Astrocyte (in vitro differentiated cells and primary cell): ENCODE results near the gene COX19. TPM values are rescaled to one million over a fixed set of nuclear protein-coding genes. Genes with fewer than 3 reads are reported as not detected.

Source experiments
- DNase-seq: peaks from one replicate; pipeline ENCODE4 v3.0.0-alpha.2; 2010; ENCODE audit warnings: low read depth
- FAIRE-seq: peaks from 2 replicates; lab custom pipeline; 2011; peaks lifted over from hg19 to GRCh38; lab: Jason Lieb, UNC
- H2AFZ ChIP-seq: 2 replicates; pipeline ENCODE4 v1.6.0; 2012; ENCODE audit warnings: low read depth, low read length, inconsistent platforms
- H3K27ac ChIP-seq: 2 replicates; pipeline ENCODE4 v1.5.1; 2011; ENCODE audit warnings: low read depth, low read length, inconsistent platforms
- H3K27me3 ChIP-seq: 2 replicates; pipeline ENCODE4 v1.6.0; 2011; ENCODE audit warnings: low read length, inconsistent platforms; ENCODE audit not compliant: insufficient read depth
- H3K36me3 ChIP-seq: 2 replicates; pipeline ENCODE4 v1.5.1; 2011; ENCODE audit warnings: low read length, inconsistent platforms; ENCODE audit not compliant: insufficient read depth
- H3K4me1 ChIP-seq: 2 replicates; pipeline ENCODE4 v1.5.1; 2011; ENCODE audit warnings: low read length, inconsistent platforms; ENCODE audit not compliant: insufficient read depth
- H3K4me2 ChIP-seq: 2 replicates; pipeline ENCODE4 v1.6.0; 2012; ENCODE audit warnings: low read length, inconsistent platforms
- H3K4me3 ChIP-seq: 2 replicates; pipeline ENCODE4 v1.5.1; 2011; ENCODE audit warnings: low read depth, mild to moderate bottlenecking, low read length, inconsistent platforms; ENCODE audit not compliant: insufficient read depth
- H3K79me2 ChIP-seq: 2 replicates; pipeline ENCODE4 v1.6.0; 2012; ENCODE audit warnings: mild to moderate bottlenecking, low read length, inconsistent platforms; ENCODE audit not compliant: insufficient read depth
- H3K9ac ChIP-seq: 2 replicates; pipeline ENCODE4 v1.6.0; 2012; ENCODE audit warnings: mild to moderate bottlenecking, low read length, inconsistent platforms
- H3K9me3 ChIP-seq: 2 replicates; pipeline ENCODE4 v1.5.1; 2012; ENCODE audit warnings: low read depth, mild to moderate bottlenecking, low read length, inconsistent platforms; ENCODE audit not compliant: insufficient read depth
- H4K20me1 ChIP-seq: 2 replicates; pipeline ENCODE4 v1.6.0; 2012; ENCODE audit warnings: low read length, inconsistent platforms; ENCODE audit not compliant: insufficient read depth
- H3K27ac Mint-ChIP-seq: one replicate; pipeline ENCODE4 v1.8.0; 2021; ENCODE audit warnings: mild to moderate bottlenecking, mixed read lengths; ENCODE audit not compliant: unreplicated experiment
- H3K27me3 Mint-ChIP-seq: one replicate; pipeline ENCODE4 v1.8.0; 2021; ENCODE audit warnings: low read depth, mixed read lengths; ENCODE audit not compliant: unreplicated experiment
- H3K36me3 Mint-ChIP-seq: one replicate; pipeline ENCODE4 v1.8.0; 2021; ENCODE audit warnings: low read depth, mixed read lengths; ENCODE audit not compliant: unreplicated experiment
- H3K4me1 Mint-ChIP-seq: one replicate; pipeline ENCODE4 v1.8.0; 2021; ENCODE audit warnings: low read depth, mixed read lengths; ENCODE audit not compliant: unreplicated experiment
- H3K4me3 Mint-ChIP-seq: one replicate; pipeline ENCODE4 v1.8.0; 2021; ENCODE audit warnings: mild to moderate bottlenecking, moderate library complexity, mixed read lengths; ENCODE audit not compliant: unreplicated experiment
- H3K9me3 Mint-ChIP-seq: one replicate; pipeline ENCODE4 v1.8.0; 2021; ENCODE audit warnings: mild to moderate bottlenecking, mixed read lengths; ENCODE audit not compliant: unreplicated experiment
- CTCF ChIP-seq: IDR thresholded peaks from 2 replicates; pipeline ENCODE4 v1.5.1; 2011; ENCODE audit warnings: low read depth, mild to moderate bottlenecking, inconsistent platforms, low read length, moderate library complexity; ENCODE audit not compliant: insufficient read depth
- EZH2 ChIP-seq: IDR thresholded peaks from 2 replicates; pipeline ENCODE4 v1.6.1; 2012; ENCODE audit warnings: mild to moderate bottlenecking, low read length, inconsistent platforms; ENCODE audit not compliant: insufficient read depth
- total RNA-seq: library from RNA; stranded (reverse); gene quantifications from 2 replicates; pipeline ENCODE4 v1.2.1, GENCODE V29; 2021

The COX19 gene
- total RNA-seq, 1 donor from 2014 or later: 13.4 TPM

GRCh38 chr7:997404-998395, 22.4 kb upstream of the COX19 start:
- Histone ChIP-seq H3K4me2 (no peak overlapping the region), H3K4me1 (peaks cover 3% of the 10 kb centered on the region), H3K27me3 (no peaks in the 10 kb centered on the region), H3K79me2 (no peaks in the 10 kb centered on the region), H3K9me3 (no peaks in the 10 kb centered on the region), H3K4me3 (no peak overlapping the region), H3K36me3 (no peaks in the 10 kb centered on the region), H3K9ac (no peak overlapping the region), H4K20me1 (peaks cover 4% of the 10 kb centered on the region), H3K27ac (no peak overlapping the region), H2AFZ (no peak overlapping the region)
- Mint-ChIP-seq H3K27me3 (no peaks in the 10 kb centered on the region), H3K4me3 (no peak overlapping the region), H3K27ac (no peak overlapping the region), H3K9me3 (no peaks in the 10 kb centered on the region), H3K4me1 (peaks cover 5% of the 10 kb centered on the region), H3K36me3 (peaks cover 2% of the 10 kb centered on the region)
- TF ChIP-seq EZH2 (no peak), CTCF (no peak)
- FAIRE-seq (no peak), DNase-seq (no peak)

- H3K9me3 Mint-ChIP-seq: no peaks in the 10 kb centered on the region
- TF ChIP-seq EZH2: no peak
- no peak for TF ChIP-seq CTCF
- H3K36me3 ChIP-seq: no peaks in the 10 kb centered on the region
- H3K9ac ChIP-seq: no peak overlapping the region
- H3K4me2 ChIP-seq: no peak overlapping the region
- peaks cover 4% of the 10 kb centered on the region for H4K20me1 ChIP-seq
- H2AFZ ChIP-seq: no peak overlapping the region
- H3K4me1 Mint-ChIP-seq: peaks cover 5% of the 10 kb centered on the region
- H3K4me3 ChIP-seq: no peak overlapping the region
- peaks cover 2% of the 10 kb centered on the region for H3K36me3 Mint-ChIP-seq
- no peaks in the 10 kb centered on the region for H3K79me2 ChIP-seq
- no peaks in the 10 kb centered on the region for H3K27me3 Mint-ChIP-seq
- H3K4me3 Mint-ChIP-seq: no peak overlapping the region
- FAIRE-seq (no peak), DNase-seq (no peak)
- H3K9me3 ChIP-seq: no peaks in the 10 kb centered on the region
- no peak overlapping the region for H3K27ac ChIP-seq
- H3K4me1 ChIP-seq: peaks cover 3% of the 10 kb centered on the region
- no peak overlapping the region for H3K27ac Mint-ChIP-seq
- no peaks in the 10 kb centered on the region for H3K27me3 ChIP-seq
Observed at GRCh38 chr7:996079-996872, 20.9 kb upstream of the COX19 start.
